GM23248 (cell line): ENCODE data around the gene SKI. TPM values are rescaled to one million over a fixed set of nuclear protein-coding genes. Genes with fewer than 3 reads are reported as not detected.

Experiments used
- DNase-seq: peaks from one replicate; pipeline ENCODE4 v3.0.0-alpha.2; 2015
- H2AFZ ChIP-seq: fragments of 200-600 bp; sonication (generic); 2 replicates; pipeline ENCODE4 v1.6.1; 2016; ENCODE audit warnings: antibody characterized with exemption
- H3F3A ChIP-seq: fragments of 200-600 bp; sonication (generic); 2 replicates; pipeline ENCODE4 v1.6.1; 2016; ENCODE audit warnings: mild to moderate bottlenecking, antibody characterized with exemption, mixed run types; ENCODE audit not compliant: insufficient read depth
- H3K27ac ChIP-seq: fragments of 200-600 bp; sonication (generic); 2 replicates; pipeline ENCODE4 v1.5.1; 2016; ENCODE audit warnings: mild to moderate bottlenecking
- H3K27me3 ChIP-seq: fragments of 200-600 bp; sonication (generic); replicated peaks from 2 replicates; pipeline ENCODE4 v1.6.1; 2016; ENCODE audit warnings: mild to moderate bottlenecking; ENCODE audit not compliant: insufficient read depth
- H3K36me3 ChIP-seq: fragments of 200-600 bp; sonication (generic); 2 replicates; pipeline ENCODE4 v1.6.1; 2016; ENCODE audit warnings: low read depth, mild to moderate bottlenecking
- H3K4me1 ChIP-seq: fragments of 200-600 bp; sonication (generic); 2 replicates; pipeline ENCODE4 v1.6.1; 2016; ENCODE audit warnings: mild to moderate bottlenecking; ENCODE audit not compliant: insufficient read depth
- H3K4me2 ChIP-seq: fragments of 200-600 bp; sonication (generic); one replicate; pipeline ENCODE4 v1.6.1; 2016; ENCODE audit warnings: mild to moderate bottlenecking; ENCODE audit not compliant: unreplicated experiment
- H3K4me3 ChIP-seq: fragments of 200-600 bp; sonication (generic); 2 replicates; pipeline ENCODE4 v1.5.1; 2016; ENCODE audit warnings: mild to moderate bottlenecking
- H3K79me2 ChIP-seq: fragments of 200-600 bp; sonication (generic); 2 replicates; pipeline ENCODE4 v1.6.1; 2016; ENCODE audit warnings: mild to moderate bottlenecking; ENCODE audit not compliant: insufficient read depth
- H3K9ac ChIP-seq: fragments of 200-600 bp; sonication (generic); 2 replicates; pipeline ENCODE4 v1.6.1; 2016; ENCODE audit warnings: mild to moderate bottlenecking
- H3K9me2 ChIP-seq: fragments of 200-600 bp; sonication (generic); 2 replicates; pipeline ENCODE4 v1.6.1; 2016; ENCODE audit warnings: mixed run types, mild to moderate bottlenecking, moderate library complexity; ENCODE audit not compliant: insufficient read depth
- H3K9me3 ChIP-seq: fragments of 200-600 bp; sonication (generic); one replicate; pipeline ENCODE4 v1.6.1; 2017; ENCODE audit warnings: low read depth
- H4K20me1 ChIP-seq: fragments of 200-600 bp; sonication (generic); 2 replicates; pipeline ENCODE4 v1.6.0; 2016; ENCODE audit not compliant: insufficient read depth
- EZH2 ChIP-seq: fragments of 200-600 bp; sonication (generic); IDR thresholded peaks from 2 replicates; pipeline ENCODE4 v1.6.1; 2018; ENCODE audit warnings: antibody characterized with exemption, mild to moderate bottlenecking; ENCODE audit not compliant: insufficient read depth, poor library complexity, severe bottlenecking
- EZH2phosphoT487 ChIP-seq: fragments of 200-600 bp; sonication (generic); IDR thresholded peaks from 2 replicates; pipeline ENCODE4 v1.6.1; 2018; ENCODE audit warnings: antibody characterized with exemption, moderate library complexity, mild to moderate bottlenecking, low read depth; ENCODE audit not compliant: insufficient read depth
- WGBS, 2 experiments: methylation state at CpG; one replicate each; pipeline ENCODE4 v1.1.6; 2015 to 2017; ENCODE audit warnings: low lambda C conversion rate in 2 of 2, low coverage in 1 of 2; ENCODE audit errors: missing lambda C conversion rate in 2 of 2; 5-methylcytosine and 5-hydroxymethylcytosine counted together
- in situ Hi-C: fragments of 300-500 bp; cut with MboI; formaldehyde crosslinking; loops from 2 replicates; pipeline ENCODE4 v1.15.0; 2020
- polyA plus RNA-seq: library from polyadenylated mRNA; unstranded; fragments of >200 nt; fragmentation: Nextera tagmentation; extraction: Ambion mirVana; gene quantifications from 2 replicates; pipeline ENCODE4 v1.2.1, GENCODE V29; 2016
- total RNA-seq: library from RNA; depleted of rRNA; stranded (reverse); fragments of >200 nt; shearing (Covaris generic); gene quantifications from 2 replicates; pipeline ENCODE4 v1.2.3, GENCODE V29; 2014

Gene SKI
- total and polyA plus RNA-seq, 2 experiments from 2014 or later: 3.8 to 23.1 TPM

DNA sequence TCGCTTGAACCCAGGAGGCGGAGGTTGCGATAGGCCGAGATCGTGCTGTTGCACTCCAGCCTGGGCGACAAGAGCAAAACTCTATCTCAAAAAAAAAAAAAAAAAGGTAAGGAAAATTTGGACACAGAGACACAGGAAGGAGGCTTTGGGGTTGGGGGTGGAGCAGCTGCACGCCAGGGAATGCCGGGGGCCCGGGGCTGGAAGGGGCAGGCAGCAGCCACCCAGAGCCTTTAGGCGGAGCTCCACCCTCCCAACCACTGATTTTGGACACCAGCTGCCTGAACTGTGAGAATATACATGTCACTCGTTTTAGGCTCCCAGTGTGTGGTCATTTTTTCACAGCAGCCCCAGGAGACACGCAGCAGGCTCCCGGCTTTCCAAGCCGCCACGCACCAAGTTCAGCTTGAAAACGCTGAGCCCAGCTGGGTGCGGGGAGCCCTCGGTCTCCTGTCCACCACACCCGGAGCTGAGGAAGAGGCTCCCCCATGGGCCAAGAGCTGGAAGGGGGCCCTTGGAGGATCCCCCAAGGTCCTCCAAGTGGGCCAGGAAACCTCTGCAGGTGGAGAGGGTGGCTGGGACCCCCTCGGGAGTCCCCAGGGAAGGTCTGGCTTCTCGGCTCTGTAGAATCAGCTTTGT, 27.7 kb upstream of the SKI start:
- Histone ChIP-seq H3K9ac (peak overlapping the region; percentile 84; the same call in 1 of the 2 replicates), H3K36me3 (no peaks in the 10 kb centered on the region), H3K9me3 (no peaks in the 10 kb centered on the region), H3K79me2 (peaks cover 21% of the 10 kb centered on the region), H2AFZ (no peak overlapping the region), H3K27me3 (no peaks in the 10 kb centered on the region), H3K27ac (no peak overlapping the region), H3F3A (no peaks in the 10 kb centered on the region), H3K4me1 (peaks cover 7% of the 10 kb centered on the region), H3K9me2 (no peaks in the 10 kb centered on the region), H3K4me3 (peak overlapping the region; percentile 82; the same call in 1 of the 2 replicates), H3K4me2 (no peak overlapping the region), H4K20me1 (no peaks in the 10 kb centered on the region)
- WGBS, 2 experiments: 79 to 82% methylated on average over 21 of the region's 21 CpGs
- TF ChIP-seq EZH2phosphoT487: no peak
- TF ChIP-seq EZH2: no peak
- in situ Hi-C loops: loop anchor here (5.0 kb wide), 1 partner anchor 172 kb away; no protein-coding TSS in a partner anchor
- DNase-seq: no peak

DNA sequence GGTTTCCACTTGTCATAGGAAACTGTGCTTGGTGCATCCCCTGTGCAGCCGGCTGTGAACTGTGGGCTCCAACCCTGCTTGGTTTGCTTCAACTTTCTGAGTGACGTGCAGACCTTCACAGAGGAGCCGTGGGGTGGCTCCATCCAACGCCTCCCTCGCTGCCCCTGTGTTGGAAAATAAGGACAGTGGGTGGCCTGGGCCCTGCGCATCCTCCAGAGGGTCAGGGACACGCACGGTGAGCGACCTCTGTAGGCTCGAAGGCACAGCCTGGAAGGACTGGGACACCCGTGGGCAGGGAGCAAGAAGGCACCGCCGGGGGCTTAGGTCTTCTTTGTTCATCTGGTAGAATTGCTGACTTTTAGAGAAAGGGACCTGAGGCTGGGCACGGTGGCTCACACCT, 27.1 kb upstream of the SKI start:
- Histone ChIP-seq H3K9me3 (no peaks in the 10 kb centered on the region), H3K4me1 (peaks cover 7% of the 10 kb centered on the region), H3K27me3 (no peaks in the 10 kb centered on the region), H2AFZ (no peak overlapping the region), H3K4me2 (no peak overlapping the region), H3K27ac (no peak overlapping the region), H3K36me3 (no peaks in the 10 kb centered on the region), H3K9ac (no peak overlapping the region), H4K20me1 (no peaks in the 10 kb centered on the region), H3K79me2 (peaks cover 26% of the 10 kb centered on the region), H3K4me3 (no peak overlapping the region), H3F3A (no peaks in the 10 kb centered on the region), H3K9me2 (no peaks in the 10 kb centered on the region)
- no peak for DNase-seq
- TF ChIP-seq EZH2 (no peak), EZH2phosphoT487 (no peak)
- WGBS, 2 experiments: 85 to 87% methylated on average over 14 of the region's 14 CpGs
- in situ Hi-C loops: loop anchor here (5.0 kb wide), 1 partner anchor 171 kb away; no protein-coding TSS in a partner anchor

DNA sequence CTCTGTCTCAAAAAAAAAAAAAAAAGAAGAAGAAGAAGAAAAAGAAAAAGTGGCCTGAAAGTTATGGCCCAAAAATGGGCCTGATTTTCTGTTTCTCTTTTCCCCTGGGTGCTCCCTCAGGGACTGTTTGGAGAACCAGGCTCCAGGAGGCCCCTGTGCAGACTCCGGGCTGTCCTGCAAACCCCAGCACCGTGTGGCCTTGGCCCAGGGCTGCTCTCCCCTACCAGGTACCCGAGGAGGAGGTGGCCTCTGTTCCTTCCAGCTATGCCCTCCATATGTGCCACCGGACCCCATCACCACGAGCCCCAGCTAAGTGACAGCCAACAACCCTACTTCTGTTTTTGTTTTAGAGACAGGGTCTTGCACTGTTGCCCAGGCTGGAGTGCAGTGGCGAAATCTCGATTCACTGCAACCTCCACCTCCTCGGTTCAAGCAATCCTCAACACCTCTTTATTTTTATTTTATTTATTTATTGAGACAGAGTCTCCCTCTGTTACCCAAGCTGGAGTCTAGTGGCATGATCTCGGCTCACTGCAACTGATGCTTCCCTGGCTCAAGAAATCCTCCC, 26.0 kb upstream of the SKI start:
- Histone ChIP-seq H2AFZ (no peak overlapping the region), H3K36me3 (no peaks in the 10 kb centered on the region)
- in situ Hi-C loops: loop anchor here (5.0 kb wide), 1 partner anchor 170 kb away; no protein-coding TSS in a partner anchor

DNA sequence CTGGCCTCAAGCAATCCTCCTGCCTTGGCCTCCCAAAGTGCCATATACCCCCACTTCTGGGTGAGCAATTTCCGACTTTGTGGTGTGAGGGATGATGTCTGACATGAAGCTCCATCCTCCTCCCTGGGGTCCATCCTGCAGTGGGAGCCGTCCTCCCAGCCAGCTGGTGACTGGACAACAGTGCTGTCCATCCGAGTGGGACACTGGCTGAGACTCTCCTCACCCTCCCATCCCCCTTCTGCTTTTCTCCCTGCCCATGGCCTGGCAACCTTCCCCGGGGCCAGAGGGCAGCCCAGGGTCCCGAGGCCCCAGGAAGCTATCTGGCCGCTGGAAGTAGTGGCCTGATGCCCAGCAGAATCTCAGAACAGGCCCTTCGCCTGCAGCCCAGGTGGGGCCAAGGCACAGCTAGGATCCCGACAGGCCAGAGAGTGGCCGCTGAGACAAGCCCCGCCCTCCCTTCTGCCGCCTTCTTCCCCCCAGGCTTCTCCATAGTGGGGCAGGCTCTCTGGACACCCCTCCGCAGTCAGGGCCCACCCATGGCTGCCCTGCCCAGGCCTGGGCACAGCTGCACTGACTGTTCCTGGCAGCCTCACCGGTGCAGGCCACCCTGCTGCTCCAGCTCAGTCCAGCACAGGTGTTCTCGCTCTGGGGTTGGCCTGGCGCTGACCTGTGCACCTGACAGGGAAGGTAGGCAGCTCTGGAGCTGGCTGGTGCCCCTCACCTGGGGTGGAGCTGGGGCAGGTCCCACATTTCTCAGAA, 25.1 kb upstream of the SKI start:
- H2AFZ ChIP-seq: no peak overlapping the region
- H3K9me3 ChIP-seq: no peaks in the 10 kb centered on the region
- H3K27ac ChIP-seq: no peak overlapping the region
- H3K4me2 ChIP-seq: no peak overlapping the region
- no peak overlapping the region for H3K4me3 ChIP-seq
- H3K9me2 ChIP-seq: no peaks in the 10 kb centered on the region
- WGBS, 2 experiments: 89 to 93% methylated on average over 15 of the region's 15 CpGs
- TF ChIP-seq EZH2: no peak
- no peak for TF ChIP-seq EZH2phosphoT487
- H3K4me1 ChIP-seq: peaks cover 18% of the 10 kb centered on the region
- no peak for DNase-seq
- H3K9ac ChIP-seq: no peak overlapping the region
- in situ Hi-C loops: loop anchor here (5.0 kb wide), 1 partner anchor 169 kb away; no protein-coding TSS in a partner anchor
- peaks cover 29% of the 10 kb centered on the region for H3K79me2 ChIP-seq
- H3K27me3 ChIP-seq: no peaks in the 10 kb centered on the region
- no peaks in the 10 kb centered on the region for H4K20me1 ChIP-seq
- H3F3A ChIP-seq: 0 out of 2 replicates have a peak, but pooled peaks cover 8% of the 10 kb centered on the region
- H3K36me3 ChIP-seq: no peaks in the 10 kb centered on the region

More for the DNA sequence above, 26.0 kb upstream of the SKI start:
- DNase-seq: no peak
- Histone ChIP-seq H3F3A (0 out of 2 replicates have a peak, but pooled peaks cover 5% of the 10 kb centered on the region), H3K27ac (no peak overlapping the region), H4K20me1 (no peaks in the 10 kb centered on the region), H3K4me2 (no peak overlapping the region), H3K27me3 (no peaks in the 10 kb centered on the region), H3K9me3 (no peaks in the 10 kb centered on the region), H3K9me2 (no peaks in the 10 kb centered on the region), H3K9ac (no peak overlapping the region), H3K4me1 (peaks cover 11% of the 10 kb centered on the region), H3K79me2 (peaks cover 29% of the 10 kb centered on the region), H3K4me3 (no peak overlapping the region)
- TF ChIP-seq EZH2 (no peak), EZH2phosphoT487 (no peak)
- 88 to 90% methylated on average over 9 of the region's 9 CpGs for WGBS, 2 experiments
